Measurements from ENCODE around the gene MAPKBP1.

Gene MAPKBP1

GRCh38 chr15:41851167-41851523 lies 76.9 kb downstream of the MAPKBP1 start:
- CTCF ChIA-PET = no interaction called here
- Histone ChIP-seq H3K4me3 (ENCODE audit: low read depth, low read length) (no peak overlapping the region), H3K9me3 (ENCODE audit: control insufficient read depth, insufficient read depth, low read depth, low read length) (no peaks in the 10 kb centered on the region), H3K36me3 (ENCODE audit: control insufficient read depth in 2 of 2, insufficient read depth in 1 of 2, low read length in 2 of 2) (peaks cover 0 to 15% of the 10 kb centered on the region in 2 experiments; a peak in 1 of 3 replicates), H3K27ac (ENCODE audit: extremely low read depth, low read depth, low read length) (no peak overlapping the region), H3K4me1 (ENCODE audit: control insufficient read depth, insufficient read depth, low read length) (no peaks in the 10 kb centered on the region)
- POLR2A ChIA-PET = no interaction called here
- TF ChIP-seq SP2 (tag by site-specific recombination; IDR thresholded peaks at IDR 0.05) (no peak), ZNF24 (tag by site-specific recombination; IDR thresholded peaks at IDR 0.05) (no peak), ZNF600 (tag by site-specific recombination; IDR thresholded peaks at IDR 0.05) (no peak), ZNF830 (tag by site-specific recombination; IDR thresholded peaks at IDR 0.05; ENCODE audit: low read depth) (no peak), ZNF488 (tag by site-specific recombination; IDR thresholded peaks at IDR 0.05) (no peak), ZNF433 (tag by site-specific recombination; IDR thresholded peaks at IDR 0.05; ENCODE audit: low read depth) (no peak), ZNF549 (tag by site-specific recombination; IDR thresholded peaks at IDR 0.05) (no peak), ZNF398 (tag by site-specific recombination; IDR thresholded peaks at IDR 0.05) (no peak)

- TF ChIP-seq PATZ1 (tag by site-specific recombination; IDR thresholded peaks at IDR 0.05) = 0 out of 2 replicates have a peak, but pooled peaks have one; percentile 15
- no peak for TF ChIP-seq ZNF174 (tag by site-specific recombination; IDR thresholded peaks at IDR 0.05)
- peak; percentile 42 for TF ChIP-seq GLIS1 (tag by site-specific recombination; IDR thresholded peaks at IDR 0.05)
- no peak for TF ChIP-seq KLF7 (tag by site-specific recombination; IDR thresholded peaks at IDR 0.05; ENCODE audit: borderline replicate concordance)
- POLR2A ChIA-PET = no interaction called here
- CTCF ChIA-PET = no interaction called here
These were observed 77.6 kb downstream of the MAPKBP1 start for GRCh38 chr15:41851755-41852370.

GRCh38 chr15:41852736-41853590 lies 78.7 kb downstream of the MAPKBP1 start:
- Histone ChIP-seq H3K9me3 (ENCODE audit: control insufficient read depth, insufficient read depth, low read depth, low read length) (no peaks in the 10 kb centered on the region), H3K36me3 (ENCODE audit: control insufficient read depth in 2 of 2, insufficient read depth in 1 of 2, low read length in 2 of 2) (peaks cover 0 to 7% of the 10 kb centered on the region in 2 experiments; a peak in 1 of 3 replicates), H3K27ac (ENCODE audit: extremely low read depth, low read depth, low read length) (no peak overlapping the region), H3K4me1 (ENCODE audit: control insufficient read depth, insufficient read depth, low read length) (no peaks in the 10 kb centered on the region), H3K4me3 (ENCODE audit: low read depth, low read length) (no peak overlapping the region)
- ChIA-PET POLR2A (no interaction called here), CTCF (no interaction called here)
- TF ChIP-seq CTCF (tag by site-specific recombination; IDR thresholded peaks at IDR 0.05) (no peak), ZNF600 (tag by site-specific recombination; IDR thresholded peaks at IDR 0.05) (peak; percentile 42; the same call in 1 of the 2 replicates)

More at GRCh38 chr15:41851755-41852370, 77.6 kb downstream of the MAPKBP1 start:
- H3K4me3 ChIP-seq (ENCODE audit: low read depth, low read length) = no peak overlapping the region
- no peak overlapping the region for H3K27ac ChIP-seq (ENCODE audit: extremely low read depth, low read depth, low read length)
- H3K9me3 ChIP-seq (ENCODE audit: control insufficient read depth, insufficient read depth, low read depth, low read length) = no peaks in the 10 kb centered on the region
- no peaks in the 10 kb centered on the region for H3K4me1 ChIP-seq (ENCODE audit: control insufficient read depth, insufficient read depth, low read length)
- H3K36me3 ChIP-seq (ENCODE audit: control insufficient read depth in 2 of 2, insufficient read depth in 1 of 2, low read length in 2 of 2) = peaks cover 0 to 15% of the 10 kb centered on the region in 2 experiments; a peak in 1 of 3 replicates
